ENCODE measurements around the gene HNF4A.

Gene HNF4A

DNA sequence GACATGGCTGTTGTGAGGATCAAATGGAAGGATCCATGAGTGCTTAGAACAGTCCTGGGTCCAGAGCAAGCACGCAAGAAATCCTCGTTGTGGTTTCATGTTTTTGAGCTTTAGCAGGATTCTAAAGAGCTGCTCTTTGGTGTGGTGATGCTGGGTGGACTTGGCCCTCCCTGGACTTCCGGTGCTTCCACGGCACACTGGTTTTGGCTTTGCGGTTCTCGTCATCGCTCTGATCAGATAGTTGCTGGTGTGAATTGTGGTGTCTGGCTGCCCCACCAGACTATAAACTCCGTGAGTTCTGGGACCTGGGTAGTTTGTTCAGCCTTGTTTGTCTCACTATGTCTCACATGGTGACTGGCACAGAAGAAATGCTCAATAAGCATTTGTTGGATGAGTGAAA lies 3.3 kb downstream of the HNF4A start:
- no peak overlapping the region for H3K4me3 ChIP-seq (ENCODE audit: low read depth, low read length)
- TF ChIP-seq, protein P1, sequence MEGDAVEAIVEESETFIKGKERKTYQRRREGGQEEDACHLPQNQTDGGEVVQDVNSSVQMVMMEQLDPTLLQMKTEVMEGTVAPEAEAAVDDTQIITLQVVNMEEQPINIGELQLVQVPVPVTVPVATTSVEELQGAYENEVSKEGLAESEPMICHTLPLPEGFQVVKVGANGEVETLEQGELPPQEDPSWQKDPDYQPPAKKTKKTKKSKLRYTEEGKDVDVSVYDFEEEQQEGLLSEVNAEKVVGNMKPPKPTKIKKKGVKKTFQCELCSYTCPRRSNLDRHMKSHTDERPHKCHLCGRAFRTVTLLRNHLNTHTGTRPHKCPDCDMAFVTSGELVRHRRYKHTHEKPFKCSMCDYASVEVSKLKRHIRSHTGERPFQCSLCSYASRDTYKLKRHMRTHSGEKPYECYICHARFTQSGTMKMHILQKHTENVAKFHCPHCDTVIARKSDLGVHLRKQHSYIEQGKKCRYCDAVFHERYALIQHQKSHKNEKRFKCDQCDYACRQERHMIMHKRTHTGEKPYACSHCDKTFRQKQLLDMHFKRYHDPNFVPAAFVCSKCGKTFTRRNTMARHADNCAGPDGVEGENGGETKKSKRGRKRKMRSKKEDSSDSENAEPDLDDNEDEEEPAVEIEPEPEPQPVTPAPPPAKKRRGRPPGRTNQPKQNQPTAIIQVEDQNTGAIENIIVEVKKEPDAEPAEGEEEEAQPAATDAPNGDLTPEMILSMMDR (IDR thresholded peaks at IDR 0.05; ENCODE audit: borderline replicate concordance, insufficient read depth, low read depth, low read length) = no peak

DNA sequence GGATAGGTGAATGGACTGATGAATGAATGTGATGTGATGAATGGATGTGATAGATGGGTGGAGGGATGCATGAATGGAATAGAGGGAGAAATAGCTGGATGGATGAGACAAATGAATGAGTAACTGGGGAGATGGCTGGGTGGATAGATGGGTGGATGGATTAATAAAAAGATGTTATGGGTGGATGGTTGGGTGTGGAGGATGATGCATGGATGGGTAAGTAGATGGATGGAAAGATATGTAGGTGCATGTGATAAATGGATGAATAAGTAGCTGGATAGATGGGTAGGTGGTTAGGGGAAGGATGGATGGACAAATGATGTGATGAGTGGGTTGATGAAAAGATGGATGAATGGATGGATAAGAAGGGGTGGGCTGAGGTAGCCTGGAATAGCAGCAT lies 4.7 kb downstream of the HNF4A start:
- H3K4me3 ChIP-seq (ENCODE audit: low read depth, low read length) = no peak overlapping the region
- TF ChIP-seq, protein P1 (IDR thresholded peaks at IDR 0.05; ENCODE audit: borderline replicate concordance, insufficient read depth, low read depth, low read length) = no peak

DNA sequence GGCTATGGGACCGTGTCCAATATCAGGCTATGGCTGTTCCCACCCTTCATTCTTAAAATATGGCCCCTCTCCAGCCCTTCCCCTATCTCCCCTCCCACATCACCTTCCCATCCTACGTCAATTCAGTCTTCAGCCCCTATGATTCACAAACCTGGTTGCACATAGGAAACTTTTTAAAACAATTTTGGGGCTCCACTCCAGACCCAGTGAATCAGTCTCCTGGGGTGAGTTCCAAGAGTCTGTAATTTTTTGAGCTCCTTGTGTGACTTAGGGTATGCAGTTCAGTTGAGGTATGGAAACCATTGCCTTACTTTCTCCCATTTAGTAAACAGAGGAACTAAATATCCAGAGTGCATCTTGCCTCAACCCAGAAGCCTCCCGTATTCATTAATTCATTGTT lies 5.5 kb downstream of the HNF4A start:
- H3K4me3 ChIP-seq (ENCODE audit: low read depth, low read length) = no peak overlapping the region
- TF ChIP-seq, protein P1 (IDR thresholded peaks at IDR 0.05; ENCODE audit: borderline replicate concordance, insufficient read depth, low read depth, low read length) = no peak

DNA sequence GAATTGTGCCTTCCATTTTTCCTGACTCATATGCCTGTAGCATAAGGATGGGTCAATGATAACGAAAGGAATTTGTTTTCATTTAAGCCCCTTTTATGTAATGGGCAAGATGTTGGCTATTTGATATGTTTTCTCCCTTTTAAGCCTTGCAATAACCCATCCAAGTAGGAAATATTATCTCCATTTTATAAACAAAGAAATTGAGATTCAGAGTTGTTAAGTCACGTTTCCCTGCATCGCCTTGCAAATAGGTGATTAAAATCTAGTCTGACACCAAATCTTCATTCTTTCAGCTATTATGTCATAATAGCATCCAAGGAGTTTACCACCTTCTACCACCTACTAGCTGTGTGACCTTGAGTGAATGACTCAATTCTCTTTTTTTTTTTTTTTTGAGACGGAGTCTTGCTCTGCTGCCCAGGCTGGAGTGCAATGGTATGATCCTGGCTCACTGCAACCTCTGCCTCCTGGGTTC lies 7.0 kb downstream of the HNF4A start:
- H3K4me3 ChIP-seq (ENCODE audit: low read depth, low read length) = no peak overlapping the region
- TF ChIP-seq, protein P1 (IDR thresholded peaks at IDR 0.05; ENCODE audit: borderline replicate concordance, insufficient read depth, low read depth, low read length) = no peak

DNA sequence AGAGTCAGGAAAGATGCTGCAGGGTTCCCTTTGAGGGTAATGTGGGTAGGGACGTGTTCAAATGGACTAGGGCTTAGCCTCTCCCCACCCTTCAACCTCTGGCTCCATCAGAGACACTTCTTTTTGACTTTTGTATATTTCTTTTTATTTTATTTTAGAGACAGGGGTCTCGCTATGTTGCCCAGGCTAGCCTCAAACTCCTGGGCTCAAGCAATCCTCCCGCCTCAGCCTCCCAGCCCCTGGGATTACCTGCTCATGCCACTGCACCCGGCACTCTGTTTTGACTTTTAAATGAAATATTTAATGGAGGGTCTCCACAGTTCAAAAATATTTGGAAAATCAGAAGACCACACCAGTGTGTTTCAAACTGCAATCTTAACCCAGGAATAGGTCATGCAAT lies 8.6 kb downstream of the HNF4A start:
- TF ChIP-seq, protein P1 (IDR thresholded peaks at IDR 0.05; ENCODE audit: borderline replicate concordance, insufficient read depth, low read depth, low read length) = no peak
- H3K4me3 ChIP-seq (ENCODE audit: low read depth, low read length) = no peak overlapping the region

DNA sequence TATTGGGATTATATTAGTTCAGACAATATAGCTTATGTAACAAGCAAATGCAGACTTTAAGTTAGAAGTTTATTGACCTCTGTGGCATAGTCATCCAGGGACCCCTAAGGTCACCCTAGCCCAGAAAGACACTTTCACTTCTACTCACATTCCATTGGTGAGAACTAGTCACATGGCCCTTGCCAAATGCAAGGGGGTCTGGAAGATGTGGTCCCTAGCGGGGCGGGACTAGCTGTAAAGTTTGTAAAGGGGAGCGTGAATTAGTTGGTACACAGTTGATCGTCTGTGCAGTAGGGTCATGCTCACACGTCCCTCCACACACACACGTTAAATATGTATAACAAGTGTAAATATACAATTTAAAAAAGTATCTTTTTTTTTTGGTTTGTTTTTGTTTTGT lies 9.3 kb downstream of the HNF4A start:
- TF ChIP-seq, protein P1 (IDR thresholded peaks at IDR 0.05; ENCODE audit: borderline replicate concordance, insufficient read depth, low read depth, low read length) = no peak
- H3K4me3 ChIP-seq (ENCODE audit: low read depth, low read length) = no peak overlapping the region

DNA sequence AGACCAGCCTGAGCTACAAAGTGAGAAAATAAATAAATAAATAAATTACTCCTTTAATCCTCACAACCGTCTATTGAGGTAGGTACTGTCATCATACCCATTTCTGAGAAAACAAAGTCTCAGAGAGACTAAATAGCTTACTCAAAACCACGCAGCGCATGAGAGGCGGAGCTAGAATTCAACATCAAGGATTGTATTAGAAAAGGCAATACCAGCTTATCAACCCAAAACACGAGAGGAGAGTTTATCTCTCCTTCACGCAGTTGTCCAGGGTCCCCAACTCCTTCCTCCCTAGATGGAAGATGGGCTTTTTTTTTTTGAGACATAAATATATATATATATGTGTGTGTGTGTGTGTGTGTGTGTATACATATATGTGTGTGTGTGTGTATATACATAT lies 12.2 kb downstream of the HNF4A start:
- TF ChIP-seq, protein P1 (IDR thresholded peaks at IDR 0.05; ENCODE audit: borderline replicate concordance, insufficient read depth, low read depth, low read length) = no peak
- H3K4me3 ChIP-seq (ENCODE audit: low read depth, low read length) = no peak overlapping the region

Measured in GM12875 (cell line).